K562 (cell line): ENCODE measurements around the gene ERVK3-1. TPM values are rescaled to one million over a fixed set of nuclear protein-coding genes. Genes with fewer than 3 reads are reported as not detected.

Experiments used
- ARID2 ChIP-seq: fragments of 450-650 bp; IDR thresholded peaks from 2 replicates; pipeline ENCODE4 v1.6.1; 2017; ENCODE audit warnings: antibody characterized with exemption, mild to moderate bottlenecking
- CREB1 ChIP-seq, 2 experiments: sonication (generic) in 1 of 2; formaldehyde crosslinking in 1 of 2; IDR thresholded peaks; 2 replicates each; pipeline versions ENCODE4 v1.6.1 to v1.8.0; 2012 to 2022; ENCODE audit warnings: inconsistent platforms in 1 of 2, mild to moderate bottlenecking in 1 of 2, missing genetic modification reagents in 1 of 2, moderate library complexity in 1 of 2
- DMBX1 ChIP-seq: fragments of 250-450 bp; sonication (Bioruptor Pico); IDR thresholded peaks from 2 replicates; pipeline ENCODE4 v1.8.0; 2022; ENCODE audit warnings: inconsistent platforms, mild to moderate bottlenecking, moderate library complexity, borderline replicate concordance
- EHMT2 ChIP-seq: fragments of 450-650 bp; IDR thresholded peaks from 2 replicates; pipeline ENCODE4 v1.6.1; 2018; ENCODE audit warnings: antibody characterized with exemption
- HDAC3 ChIP-seq: fragments of 450-650 bp; IDR thresholded peaks from 2 replicates; pipeline ENCODE4 v1.6.1; 2018; ENCODE audit warnings: borderline replicate concordance, mild to moderate bottlenecking, moderate library complexity; ENCODE audit not compliant: partially characterized antibody
- HDAC8 ChIP-seq: fragments of 450-650 bp; IDR thresholded peaks from 2 replicates; pipeline ENCODE4 v1.6.1; 2016; ENCODE audit warnings: mild to moderate bottlenecking, missing genetic modification characterization, moderate library complexity, missing compliant biosample characterization
- HIVEP1 ChIP-seq: fragments of 250-450 bp; sonication (Bioruptor Pico); IDR thresholded peaks from 2 replicates; pipeline ENCODE4 v1.4.0; 2020; ENCODE audit warnings: mild to moderate bottlenecking
- JUND ChIP-seq, 2 experiments: IDR thresholded peaks; 2 replicates in 1 of 2; 3 replicates in 1 of 2; pipeline ENCODE4 v1.6.1; 2011; ENCODE audit warnings: borderline replicate concordance in 2 of 2, low read depth in 2 of 2, low read length in 2 of 2, improper control_type of control experiment in 1 of 2, missing biosample characterization in 1 of 2, missing genetic modification characterization in 1 of 2, missing genetic modification reagents in 1 of 2
- KAT7 ChIP-seq: sonication (generic); formaldehyde crosslinking; IDR thresholded peaks from 2 replicates; pipeline ENCODE4 v1.8.0; 2022; ENCODE audit warnings: missing genetic modification reagents, mild to moderate bottlenecking, borderline replicate concordance
- KLF13 ChIP-seq: fragments of 450-650 bp; IDR thresholded peaks from 2 replicates; pipeline ENCODE4 v1.6.1; 2016; ENCODE audit warnings: missing genetic modification characterization, low read depth, mild to moderate bottlenecking, missing compliant biosample characterization, moderate library complexity, borderline replicate concordance
- RAD51 ChIP-seq: fragments of 450-650 bp; IDR thresholded peaks from 2 replicates; pipeline ENCODE4 v1.7.1; 2016; ENCODE audit warnings: low read depth, mild to moderate bottlenecking, borderline replicate concordance
- SMC3 ChIP-seq: conservative IDR thresholded peaks from 2 replicates; pipeline ENCODE4 v1.6.1; 2011; ENCODE audit warnings: low read depth, low read length, improper control_type of control experiment; ENCODE audit not compliant: insufficient read depth
- TARDBP ChIP-seq: fragments of 450-650 bp; IDR thresholded peaks from 2 replicates; pipeline ENCODE4 v1.6.1; 2016
- TEAD2 ChIP-seq: fragments of 450-650 bp; IDR thresholded peaks from 2 replicates; pipeline ENCODE4 v1.6.1; 2016; ENCODE audit warnings: missing genetic modification characterization, control low read depth, missing compliant biosample characterization
- ZBTB12 ChIP-seq: fragments of 250-450 bp; sonication (Bioruptor Pico); IDR thresholded peaks from 2 replicates; pipeline ENCODE4 v1.4.0; 2020
- ZNF354B ChIP-seq: fragments of 250-450 bp; sonication (Bioruptor Pico); IDR thresholded peaks from 2 replicates; pipeline ENCODE4 v1.4.0; 2020
- polyA plus RNA-seq, 8 experiments: library from polyadenylated mRNA; depleted of rRNA in 4 of 8; stranded (reverse) in 5 of 8; unstranded in 3 of 8; fragments of >200 nt; fragmentation: Nextera tagmentation in 2 of 8; fragmentation: Illumina TruSeq in 1 of 8; extraction: Ambion mirVana in 2 of 8; extraction: Trizol in 1 of 8; gene quantifications; 2 replicates each; pipeline versions ENCODE4 v1.2.1 to v1.2.3, GENCODE V29; 2011 to 2014; ENCODE audit warnings: inconsistent platforms in 1 of 8, missing spikeins in 1 of 8
- total RNA-seq, 7 experiments: library from RNA; depleted of rRNA in 6 of 7; stranded (reverse); fragments of >200 nt in 6 of 7; fragmentation: Illumina TruSeq in 2 of 7; extraction: Trizol in 2 of 7; gene quantifications; 2 replicates each; pipeline versions ENCODE4 v1.2.1 to v1.2.3, GENCODE V29; 2011 to 2021; ENCODE audit warnings: low replicate concordance in 1 of 7
- TF ChIP-seq, protein P1 (sequence below): fragments of 450-650 bp; conservative IDR thresholded peaks from 2 replicates; pipeline ENCODE4 v1.6.1; 2016; ENCODE audit warnings: missing genetic modification characterization, low read depth, mild to moderate bottlenecking, missing compliant biosample characterization, moderate library complexity
- TF ChIP-seq, protein P2 (sequence below): sonication (generic); formaldehyde crosslinking; IDR thresholded peaks from 2 replicates; pipeline ENCODE4 v1.8.0; 2022; ENCODE audit warnings: missing genetic modification reagents, mild to moderate bottlenecking, moderate library complexity, borderline replicate concordance
- TF ChIP-seq, protein P3 (sequence below): sonication (generic); formaldehyde crosslinking; IDR thresholded peaks from 2 replicates; pipeline ENCODE4 v1.8.1; 2023; ENCODE audit warnings: mild to moderate bottlenecking, missing genetic modification reagents

The ERVK3-1 gene
- total and polyA plus RNA-seq, 9 of the 15 experiments (the other 6 are each of a cell fraction or from before 2014, with no cell fraction given): 87.6 to 299 (median 119) TPM

GRCh38 chr19:58362272-58362994, 57.3 kb downstream of the ERVK3-1 start, which contains the start of gene ZNF497 (continued):
- TF ChIP-seq HIVEP1 (CRISPR knock-in tag) (no peak), HDAC8 (tag) (no peak), RAD51 (no peak), CREB1 (IDR thresholded peaks at IDR 0.05) (no peak; the same call in 1 of the 2 replicates), CREB1 (CRISPR knock-in tag; IDR thresholded peaks at IDR 0.05) (no peak; the same call in 1 of the 2 replicates), JUND (IDR thresholded peaks at IDR 0.05; ENCODE audit: borderline replicate concordance, low read depth, low read length) (no peak; the same call in 1 of the 2 replicates), JUND (tag; IDR thresholded peaks at IDR 0.05; ENCODE audit: borderline replicate concordance, low read depth, low read length) (no peak; the same call in 2 of the 3 replicates), KAT7 (CRISPR knock-in tag) (no peak), ZBTB12 (CRISPR knock-in tag) (no peak), EHMT2 (no peak), TARDBP (no peak), ARID2 (no peak), ZNF354B (no peak), HDAC3 (peak; percentile 94), SMC3 (no peak), TEAD2 (tag) (no peak), DMBX1 (CRISPR knock-in tag) (no peak), KLF13 (peak; percentile 67; the same call in 1 of the 2 replicates)
- TF ChIP-seq, protein P1, sequence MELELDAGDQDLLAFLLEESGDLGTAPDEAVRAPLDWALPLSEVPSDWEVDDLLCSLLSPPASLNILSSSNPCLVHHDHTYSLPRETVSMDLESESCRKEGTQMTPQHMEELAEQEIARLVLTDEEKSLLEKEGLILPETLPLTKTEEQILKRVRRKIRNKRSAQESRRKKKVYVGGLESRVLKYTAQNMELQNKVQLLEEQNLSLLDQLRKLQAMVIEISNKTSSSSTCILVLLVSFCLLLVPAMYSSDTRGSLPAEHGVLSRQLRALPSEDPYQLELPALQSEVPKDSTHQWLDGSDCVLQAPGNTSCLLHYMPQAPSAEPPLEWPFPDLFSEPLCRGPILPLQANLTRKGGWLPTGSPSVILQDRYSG: no peak
- TF ChIP-seq, protein P2, sequence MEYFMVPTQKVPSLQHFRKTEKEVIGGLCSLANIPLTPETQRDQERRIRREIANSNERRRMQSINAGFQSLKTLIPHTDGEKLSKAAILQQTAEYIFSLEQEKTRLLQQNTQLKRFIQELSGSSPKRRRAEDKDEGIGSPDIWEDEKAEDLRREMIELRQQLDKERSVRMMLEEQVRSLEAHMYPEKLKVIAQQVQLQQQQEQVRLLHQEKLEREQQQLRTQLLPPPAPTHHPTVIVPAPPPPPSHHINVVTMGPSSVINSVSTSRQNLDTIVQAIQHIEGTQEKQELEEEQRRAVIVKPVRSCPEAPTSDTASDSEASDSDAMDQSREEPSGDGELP (CRISPR knock-in tag): peak; percentile 58
- TF ChIP-seq, protein P3, sequence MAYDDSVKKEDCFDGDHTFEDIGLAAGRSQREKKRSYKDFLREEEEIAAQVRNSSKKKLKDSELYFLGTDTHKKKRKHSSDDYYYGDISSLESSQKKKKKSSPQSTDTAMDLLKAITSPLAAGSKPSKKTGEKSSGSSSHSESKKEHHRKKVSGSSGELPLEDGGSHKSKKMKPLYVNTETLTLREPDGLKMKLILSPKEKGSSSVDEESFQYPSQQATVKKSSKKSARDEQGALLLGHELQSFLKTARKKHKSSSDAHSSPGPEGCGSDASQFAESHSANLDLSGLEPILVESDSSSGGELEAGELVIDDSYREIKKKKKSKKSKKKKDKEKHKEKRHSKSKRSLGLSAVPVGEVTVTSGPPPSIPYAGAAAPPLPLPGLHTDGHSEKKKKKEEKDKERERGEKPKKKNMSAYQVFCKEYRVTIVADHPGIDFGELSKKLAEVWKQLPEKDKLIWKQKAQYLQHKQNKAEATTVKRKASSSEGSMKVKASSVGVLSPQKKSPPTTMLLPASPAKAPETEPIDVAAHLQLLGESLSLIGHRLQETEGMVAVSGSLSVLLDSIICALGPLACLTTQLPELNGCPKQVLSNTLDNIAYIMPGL (CRISPR knock-in tag): no peak
